Coronary artery (tissue), 2 donors: ENCODE results near the gene OR13J1.
"Not testable (repeated sequence)": the region's sequence is repeated elsewhere in the genome, so short reads cannot be mapped to it uniquely, and the experiment has no call there.

Source experiments
- DNase-seq: peaks from one replicate; pipeline ENCODE4 v3.0.0-alpha.2; 2017; ENCODE audit warnings: low spot score
- H3K27ac ChIP-seq, 2 donors: fragments of 200-600 bp; sonication (generic); one replicate each; pipeline ENCODE4 v1.5.1; 2016 to 2019
- H3K4me3 ChIP-seq: fragments of 200-600 bp; sonication (generic); 2 replicates; pipeline ENCODE4 v1.5.1; 2016; ENCODE audit warnings: mild to moderate bottlenecking, moderate library complexity
- CTCF ChIP-seq: fragments of 200-600 bp; sonication (generic); IDR thresholded peaks from one replicate; pipeline ENCODE4 v1.5.1; 2019; ENCODE audit warnings: antibody characterized with exemption

The OR13J1 gene

GRCh38 chr9:35870351-35870923 is at the start of gene OR13J1:
OR13J1 (minus strand) TSS chr9:35870401; CDS start chr9:35870401, 0 bp downstream.
- Histone ChIP-seq H3K27ac (no peak within 1 kb of the TSS), H3K4me3 (no peak within 1 kb of the TSS)
- no peak for DNase-seq
- no peak for TF ChIP-seq CTCF

GRCh38 chr9:35919212-35920008 is 49.2 kb upstream of the OR13J1 start:
- no peak for DNase-seq
- Histone ChIP-seq H3K4me3 (no peak overlapping the region), H3K27ac (peak overlapping the region in 1 of 2 donors; percentile 70)
- no peak for TF ChIP-seq CTCF

- DNase-seq: no peak
- TF ChIP-seq CTCF: no peak
- Histone ChIP-seq H3K27ac (peak overlapping the region in 1 of 2 donors; percentile 76), H3K4me3 (no peak overlapping the region)
Observed at GRCh38 chr9:35918780-35919179, 48.6 kb upstream of the OR13J1 start.

GRCh38 chr9:35917261-35917660 is 47.1 kb upstream of the OR13J1 start:
- peak overlapping the region in 1 of 2 donors; percentile 76 for H3K27ac ChIP-seq
- TF ChIP-seq CTCF: no peak
- DNase-seq: no peak
- no peak overlapping the region for H3K4me3 ChIP-seq

GRCh38 chr9:35915681-35916294 is 45.6 kb upstream of the OR13J1 start:
- Histone ChIP-seq H3K4me3 (no peak overlapping the region), H3K27ac (peak overlapping the region in 1 of 2 donors; percentile 65)
- no peak for DNase-seq
- no peak for TF ChIP-seq CTCF

GRCh38 chr9:35914301-35914807 is 44.2 kb upstream of the OR13J1 start:
- Histone ChIP-seq H3K4me3 (no peak overlapping the region), H3K27ac (peak overlapping the region; percentile 32 to 79)
- no peak for TF ChIP-seq CTCF
- peak; percentile 79 for DNase-seq

GRCh38 chr9:35913429-35913828 is 43.2 kb upstream of the OR13J1 start:
- H3K4me3 ChIP-seq, DNase-seq: not testable (repeated sequence)
- H3K27ac ChIP-seq: peak overlapping the region in 1 of 2 donors; percentile 66
